DOHH2 (cell line): ENCODE measurements around the gene ZNF518B.

Source experiments
- EZH2phosphoT487 ChIP-seq: fragments of 200-600 bp; sonication (generic); IDR thresholded peaks from 2 replicates; pipeline ENCODE4 v1.6.1; 2017; ENCODE audit warnings: borderline replicate concordance, mild to moderate bottlenecking, antibody characterized with exemption, low read length, moderate library complexity, mixed read lengths
- TF ChIP-seq, protein P1 (sequence below): fragments of 200-600 bp; sonication (generic); IDR thresholded peaks from one replicate; pipeline ENCODE4 v1.5.1; 2014; ENCODE audit warnings: antibody characterized with exemption, mild to moderate bottlenecking, low read depth, low read length; ENCODE audit not compliant: poor library complexity, severe bottlenecking

GRCh38 chr4:10442976-10443375 is 14.2 kb downstream of the ZNF518B start:
- TF ChIP-seq, protein P1, sequence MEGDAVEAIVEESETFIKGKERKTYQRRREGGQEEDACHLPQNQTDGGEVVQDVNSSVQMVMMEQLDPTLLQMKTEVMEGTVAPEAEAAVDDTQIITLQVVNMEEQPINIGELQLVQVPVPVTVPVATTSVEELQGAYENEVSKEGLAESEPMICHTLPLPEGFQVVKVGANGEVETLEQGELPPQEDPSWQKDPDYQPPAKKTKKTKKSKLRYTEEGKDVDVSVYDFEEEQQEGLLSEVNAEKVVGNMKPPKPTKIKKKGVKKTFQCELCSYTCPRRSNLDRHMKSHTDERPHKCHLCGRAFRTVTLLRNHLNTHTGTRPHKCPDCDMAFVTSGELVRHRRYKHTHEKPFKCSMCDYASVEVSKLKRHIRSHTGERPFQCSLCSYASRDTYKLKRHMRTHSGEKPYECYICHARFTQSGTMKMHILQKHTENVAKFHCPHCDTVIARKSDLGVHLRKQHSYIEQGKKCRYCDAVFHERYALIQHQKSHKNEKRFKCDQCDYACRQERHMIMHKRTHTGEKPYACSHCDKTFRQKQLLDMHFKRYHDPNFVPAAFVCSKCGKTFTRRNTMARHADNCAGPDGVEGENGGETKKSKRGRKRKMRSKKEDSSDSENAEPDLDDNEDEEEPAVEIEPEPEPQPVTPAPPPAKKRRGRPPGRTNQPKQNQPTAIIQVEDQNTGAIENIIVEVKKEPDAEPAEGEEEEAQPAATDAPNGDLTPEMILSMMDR, result no peak
- TF ChIP-seq EZH2phosphoT487, result no peak
